SU-DHL-6 (cell line): ENCODE measurements around the gene EEF1AKMT3.

Experiments
- CTCF ChIP-seq: fragments of 200-600 bp; sonication (generic); IDR thresholded peaks from one replicate; pipeline ENCODE4 v1.5.1; 2017; ENCODE audit warnings: antibody characterized with exemption, mild to moderate bottlenecking, low read length, moderate library complexity; ENCODE audit not compliant: insufficient read depth, poor library complexity, severe bottlenecking
- EZH2phosphoT487 ChIP-seq: fragments of 200-600 bp; sonication (generic), shearing (Covaris generic); conservative IDR thresholded peaks from 2 replicates; pipeline ENCODE4 v1.6.1; 2018; ENCODE audit warnings: mild to moderate bottlenecking, antibody characterized with exemption, low read length, moderate library complexity, mixed read lengths

- TF ChIP-seq CTCF (no peak), EZH2phosphoT487 (no peak)
Measured at GRCh38 chr12:57757771-57758170, 14.6 kb upstream of the EEF1AKMT3 start.
